ENCODE data around the gene STAT5B.
"Not testable (repeated sequence)": the region's sequence is repeated elsewhere in the genome, so short reads cannot be mapped to it uniquely, and the experiment has no call there.

STAT5B gene

DNA sequence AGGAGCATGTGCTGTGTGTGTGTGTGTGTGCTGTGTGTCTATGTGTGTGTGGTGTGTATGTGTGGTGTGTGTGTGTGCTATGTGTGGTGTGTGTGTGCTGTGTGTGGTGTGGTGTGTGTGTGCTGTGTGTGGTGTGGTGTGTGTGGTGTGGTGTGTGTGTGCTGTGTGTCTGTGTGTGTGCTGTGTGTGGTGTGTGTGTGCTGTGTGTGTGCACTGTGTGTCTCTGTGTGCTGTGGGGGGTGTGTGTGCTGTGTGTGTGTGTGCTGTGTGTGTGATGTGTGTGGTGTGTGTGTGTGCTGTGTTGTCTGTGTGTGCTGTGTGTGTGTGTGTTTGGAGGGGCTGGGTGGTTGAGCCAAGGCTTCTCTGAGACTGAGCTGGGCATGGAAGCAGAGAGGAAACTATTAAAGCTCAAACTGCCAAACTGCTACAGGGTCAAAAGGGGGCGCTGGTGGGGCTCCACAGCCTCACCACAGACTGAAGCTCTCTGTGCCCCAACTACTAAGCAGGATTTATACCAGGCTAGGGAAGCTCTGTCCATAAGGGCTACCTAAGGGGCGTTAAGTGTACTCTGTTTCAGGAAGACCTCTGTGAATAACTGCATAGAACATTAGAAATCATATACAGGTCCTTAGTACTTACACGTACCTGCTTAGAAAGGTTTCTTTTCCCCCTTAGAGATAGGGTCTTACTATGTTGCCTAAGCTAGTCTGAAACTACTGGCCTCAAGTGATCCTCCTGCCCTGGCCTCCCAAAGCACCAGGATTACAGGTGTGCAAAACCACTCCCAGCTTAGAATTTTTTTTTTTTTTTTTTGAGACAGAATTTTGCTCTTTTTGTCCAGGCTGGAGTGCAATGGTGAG lies 54.1 kb downstream of the STAT5B start:
- peaks cover 25 to 62% of the 10 kb centered on the region in 2 donors for H3K36me3 ChIP-seq (ENCODE audit: control insufficient read depth in 1 of 2, insufficient read depth in 2 of 2, low read length in 2 of 2)
- no peak overlapping the region for H3K4me3 ChIP-seq (ENCODE audit: low read depth in 1 of 2, low read length in 2 of 2)
- no peaks in the 10 kb centered on the region for H3K27me3 ChIP-seq (ENCODE audit: low read depth, low read length)
- no peak overlapping the region for H3K27ac ChIP-seq (ENCODE audit: low read length)
- no peaks in the 10 kb centered on the region for H3K4me1 ChIP-seq (ENCODE audit: control insufficient read depth in 1 of 2, insufficient read depth in 2 of 2, low read length in 2 of 2)
- H3K9me3 ChIP-seq (ENCODE audit: control insufficient read depth in 1 of 2, low read length in 2 of 2) = no peaks in the 10 kb centered on the region

DNA sequence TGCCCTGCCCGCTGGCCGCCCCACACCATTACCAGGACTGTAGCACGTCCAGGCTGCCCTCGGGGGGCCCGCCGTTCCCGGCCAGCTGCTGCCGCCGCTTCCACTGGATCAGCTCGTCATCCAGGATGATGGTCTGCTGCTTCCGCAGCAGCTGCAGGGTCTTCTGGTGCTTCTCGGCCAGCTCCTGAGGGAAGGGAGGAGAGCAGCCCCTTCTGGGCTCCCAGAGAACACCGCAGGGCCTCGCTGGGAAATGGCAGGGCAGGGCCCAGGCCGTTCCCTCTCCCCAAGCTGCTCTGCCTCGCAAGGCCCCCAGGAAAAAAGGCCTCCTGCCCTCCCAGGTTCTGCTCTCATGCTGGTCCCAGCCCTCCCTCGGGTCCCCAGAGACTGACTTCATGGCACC lies 56.9 kb downstream of the STAT5B start:
- not testable (repeated sequence) for H3K4me3 ChIP-seq (ENCODE audit: low read depth in 1 of 2, low read length in 2 of 2); H3K27me3 ChIP-seq (ENCODE audit: low read depth, low read length); H3K4me1 ChIP-seq (ENCODE audit: control insufficient read depth in 1 of 2, insufficient read depth in 2 of 2, low read length in 2 of 2); H3K27ac ChIP-seq (ENCODE audit: low read length); H3K9me3 ChIP-seq (ENCODE audit: control insufficient read depth in 1 of 2, low read length in 2 of 2)
- H3K36me3 ChIP-seq (ENCODE audit: control insufficient read depth in 1 of 2, insufficient read depth in 2 of 2, low read length in 2 of 2) = peaks cover 38 to 81% of the 10 kb centered on the region in 2 donors

GRCh38 chr17:42214156-42214555 lies 62.0 kb downstream of the STAT5B start:
- H3K4me3 ChIP-seq (ENCODE audit: low read depth in 1 of 2, low read length in 2 of 2) = no peak overlapping the region
- H3K36me3 ChIP-seq (ENCODE audit: control insufficient read depth in 1 of 2, insufficient read depth in 2 of 2, low read length in 2 of 2) = peaks cover 38 to 83% of the 10 kb centered on the region in 2 donors
- no peaks in the 10 kb centered on the region for H3K27me3 ChIP-seq (ENCODE audit: low read depth, low read length)
- no peaks in the 10 kb centered on the region for H3K9me3 ChIP-seq (ENCODE audit: control insufficient read depth in 1 of 2, low read length in 2 of 2)
- no peaks in the 10 kb centered on the region for H3K4me1 ChIP-seq (ENCODE audit: control insufficient read depth in 1 of 2, insufficient read depth in 2 of 2, low read length in 2 of 2)
- no peak overlapping the region for H3K27ac ChIP-seq (ENCODE audit: low read length)

DNA sequence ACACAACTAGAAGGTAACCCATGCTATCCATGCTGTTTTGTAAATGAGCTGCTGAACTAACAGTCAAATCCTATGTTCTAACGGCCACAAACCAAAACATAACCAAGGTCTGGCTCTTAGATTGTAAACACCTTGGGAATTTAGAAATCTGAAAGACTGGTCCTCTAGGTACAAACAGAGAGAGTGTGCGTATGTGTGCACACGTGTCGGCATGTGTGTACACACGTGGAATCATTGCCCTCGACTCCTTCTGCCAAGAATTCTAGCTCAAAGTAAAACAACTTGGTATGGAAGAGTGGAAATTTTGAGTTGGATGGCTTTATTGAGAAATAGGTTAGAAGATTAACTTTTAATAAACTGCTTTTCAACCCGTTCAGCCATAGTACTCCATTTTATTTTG lies 63.8 kb downstream of the STAT5B start:
- Histone ChIP-seq H3K4me1 (ENCODE audit: control insufficient read depth in 1 of 2, insufficient read depth in 2 of 2, low read length in 2 of 2) (no peaks in the 10 kb centered on the region), H3K27me3 (ENCODE audit: low read depth, low read length) (no peaks in the 10 kb centered on the region), H3K27ac (ENCODE audit: low read length) (no peak overlapping the region), H3K9me3 (ENCODE audit: control insufficient read depth in 1 of 2, low read length in 2 of 2) (no peaks in the 10 kb centered on the region), H3K36me3 (ENCODE audit: control insufficient read depth in 1 of 2, insufficient read depth in 2 of 2, low read length in 2 of 2) (peaks cover 41 to 83% of the 10 kb centered on the region in 2 donors), H3K4me3 (ENCODE audit: low read depth in 1 of 2, low read length in 2 of 2) (no peak overlapping the region)

DNA sequence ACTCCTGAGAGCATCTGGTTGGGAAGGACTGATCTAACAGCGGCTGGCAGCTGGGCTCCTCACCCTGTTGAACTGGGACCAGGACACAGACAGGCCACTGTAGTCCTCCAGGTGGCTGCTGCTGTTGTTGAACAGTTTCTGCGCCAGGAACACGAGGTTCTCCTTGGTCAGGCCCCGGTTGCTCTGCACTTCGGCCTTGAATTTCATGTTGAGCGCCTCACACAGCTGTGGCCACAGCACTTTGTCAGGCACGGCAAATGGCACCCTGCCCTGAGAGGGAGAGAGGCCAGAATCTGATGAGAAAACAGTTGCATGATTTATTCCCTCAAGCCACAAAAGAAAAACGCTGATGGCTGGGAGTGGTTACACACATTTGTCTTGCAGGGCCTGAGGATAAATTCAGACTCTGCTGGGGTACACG lies 64.3 kb downstream of the STAT5B start:
- H3K36me3 ChIP-seq (ENCODE audit: control insufficient read depth in 1 of 2, insufficient read depth in 2 of 2, low read length in 2 of 2) = peaks cover 40 to 82% of the 10 kb centered on the region in 2 donors
- H3K9me3 ChIP-seq (ENCODE audit: control insufficient read depth in 1 of 2, low read length in 2 of 2); H3K4me1 ChIP-seq (ENCODE audit: control insufficient read depth in 1 of 2, insufficient read depth in 2 of 2, low read length in 2 of 2); H3K4me3 ChIP-seq (ENCODE audit: low read depth in 1 of 2, low read length in 2 of 2); H3K27ac ChIP-seq (ENCODE audit: low read length); H3K27me3 ChIP-seq (ENCODE audit: low read depth, low read length): not testable (repeated sequence)

DNA sequence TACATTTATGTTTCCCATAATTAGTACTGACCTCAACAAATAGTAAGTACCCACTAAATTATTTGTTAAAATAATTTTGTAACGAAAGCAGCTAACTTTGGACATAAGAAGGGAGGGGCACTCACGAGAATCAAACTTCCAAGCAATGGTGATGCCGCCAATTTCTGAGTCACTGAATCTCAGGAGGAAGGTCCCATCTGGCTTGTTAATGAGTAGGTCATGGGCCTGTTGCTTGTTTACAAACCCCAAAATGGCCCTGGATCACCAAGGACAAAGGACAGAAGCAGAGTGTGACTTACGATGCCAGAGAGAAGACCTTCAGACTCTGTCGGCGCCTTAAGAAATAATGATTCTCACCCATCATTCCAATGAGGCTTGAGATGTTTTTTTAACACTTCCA lies 66.1 kb downstream of the STAT5B start:
- H3K9me3 ChIP-seq (ENCODE audit: control insufficient read depth in 1 of 2, low read length in 2 of 2) = no peaks in the 10 kb centered on the region
- H3K27me3 ChIP-seq (ENCODE audit: low read depth, low read length) = no peaks in the 10 kb centered on the region
- no peaks in the 10 kb centered on the region for H3K4me1 ChIP-seq (ENCODE audit: control insufficient read depth in 1 of 2, insufficient read depth in 2 of 2, low read length in 2 of 2)
- peaks cover 32 to 81% of the 10 kb centered on the region in 2 donors for H3K36me3 ChIP-seq (ENCODE audit: control insufficient read depth in 1 of 2, insufficient read depth in 2 of 2, low read length in 2 of 2)
- no peak overlapping the region for H3K4me3 ChIP-seq (ENCODE audit: low read depth in 1 of 2, low read length in 2 of 2)
- no peak overlapping the region for H3K27ac ChIP-seq (ENCODE audit: low read length)

GRCh38 chr17:42206153-42206612 lies 70.0 kb downstream of the STAT5B start:
- H3K27ac ChIP-seq (ENCODE audit: low read length); H3K9me3 ChIP-seq (ENCODE audit: control insufficient read depth in 1 of 2, low read length in 2 of 2); H3K4me3 ChIP-seq (ENCODE audit: low read depth in 1 of 2, low read length in 2 of 2); H3K4me1 ChIP-seq (ENCODE audit: control insufficient read depth in 1 of 2, insufficient read depth in 2 of 2, low read length in 2 of 2); H3K27me3 ChIP-seq (ENCODE audit: low read depth, low read length): not testable (repeated sequence)
- H3K36me3 ChIP-seq (ENCODE audit: control insufficient read depth in 1 of 2, insufficient read depth in 2 of 2, low read length in 2 of 2) = peaks cover 28 to 87% of the 10 kb centered on the region in 2 donors

DNA sequence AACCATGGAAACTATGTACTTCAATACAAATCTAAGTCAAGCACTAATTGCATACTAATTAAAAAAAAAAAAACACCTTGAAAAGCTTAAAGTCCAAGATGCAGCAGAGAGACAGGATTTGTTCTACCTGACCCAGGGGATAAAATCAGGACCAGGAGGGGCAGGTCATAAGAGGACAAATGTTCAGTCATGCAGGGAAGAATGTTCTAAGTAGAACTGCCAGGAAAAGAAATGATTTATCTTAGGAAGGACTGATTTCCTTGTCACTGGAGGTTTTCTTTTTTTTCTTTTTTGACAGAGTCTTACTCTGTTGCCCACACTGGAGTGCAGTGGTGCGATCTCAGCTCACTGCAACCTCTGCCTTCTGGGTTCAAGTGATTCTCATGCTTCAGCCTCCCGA lies 72.8 kb downstream of the STAT5B start:
- Histone ChIP-seq H3K4me3 (ENCODE audit: low read depth in 1 of 2, low read length in 2 of 2) (no peak overlapping the region), H3K36me3 (ENCODE audit: control insufficient read depth in 1 of 2, insufficient read depth in 2 of 2, low read length in 2 of 2) (peaks cover 22 to 74% of the 10 kb centered on the region in 2 donors), H3K27me3 (ENCODE audit: low read depth, low read length) (no peaks in the 10 kb centered on the region), H3K9me3 (ENCODE audit: control insufficient read depth in 1 of 2, low read length in 2 of 2) (no peaks in the 10 kb centered on the region), H3K4me1 (ENCODE audit: control insufficient read depth in 1 of 2, insufficient read depth in 2 of 2, low read length in 2 of 2) (no peaks in the 10 kb centered on the region), H3K27ac (ENCODE audit: low read length) (no peak overlapping the region)

DNA sequence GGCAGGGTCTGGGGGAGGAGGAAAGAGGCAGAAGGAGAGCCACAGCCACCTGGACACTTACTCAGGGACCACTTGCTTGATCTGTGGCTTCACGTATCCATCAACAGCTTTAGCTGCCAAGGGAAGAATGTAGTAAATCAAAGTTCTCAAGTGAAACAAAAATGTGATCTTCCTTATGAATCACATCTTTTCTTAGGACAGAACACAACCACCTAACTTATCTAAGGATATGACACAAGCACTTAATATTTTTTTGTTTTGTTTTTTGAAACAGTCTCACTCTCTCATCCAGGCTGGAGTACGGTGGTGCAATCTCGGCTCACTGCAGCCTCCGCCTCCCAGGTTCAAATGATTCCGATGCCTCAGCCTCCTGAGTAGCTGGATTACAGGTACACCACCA lies 73.5 kb downstream of the STAT5B start:
- H3K4me3 ChIP-seq (ENCODE audit: low read depth in 1 of 2, low read length in 2 of 2) = no peak overlapping the region
- no peaks in the 10 kb centered on the region for H3K4me1 ChIP-seq (ENCODE audit: control insufficient read depth in 1 of 2, insufficient read depth in 2 of 2, low read length in 2 of 2)
- no peaks in the 10 kb centered on the region for H3K27me3 ChIP-seq (ENCODE audit: low read depth, low read length)
- peaks cover 20 to 72% of the 10 kb centered on the region in 2 donors for H3K36me3 ChIP-seq (ENCODE audit: control insufficient read depth in 1 of 2, insufficient read depth in 2 of 2, low read length in 2 of 2)
- no peaks in the 10 kb centered on the region for H3K9me3 ChIP-seq (ENCODE audit: control insufficient read depth in 1 of 2, low read length in 2 of 2)
- no peak overlapping the region for H3K27ac ChIP-seq (ENCODE audit: low read length)

DNA sequence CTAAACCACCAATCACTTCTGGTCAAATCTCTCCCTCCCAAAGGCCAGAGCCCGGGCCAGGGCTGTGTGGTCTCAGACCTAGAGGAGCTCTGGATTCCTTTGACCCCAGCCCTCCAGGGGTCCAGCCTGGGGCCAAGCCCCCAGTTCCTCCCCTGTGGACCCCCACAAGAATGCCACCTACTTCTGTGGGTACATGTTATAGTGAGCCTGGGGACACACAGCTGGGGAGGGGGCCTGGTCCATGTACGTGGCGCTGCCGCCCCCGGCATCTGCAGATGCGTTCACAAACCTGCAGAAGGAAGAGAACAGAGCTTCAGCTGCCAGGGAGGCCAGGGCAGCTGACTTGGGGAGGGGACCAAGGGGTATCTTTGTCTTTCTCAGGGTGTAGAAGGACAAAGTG lies 74.0 kb downstream of the STAT5B start:
- H3K4me3 ChIP-seq (ENCODE audit: low read depth in 1 of 2, low read length in 2 of 2) = no peak overlapping the region
- no peak overlapping the region for H3K27ac ChIP-seq (ENCODE audit: low read length)
- no peaks in the 10 kb centered on the region for H3K4me1 ChIP-seq (ENCODE audit: control insufficient read depth in 1 of 2, insufficient read depth in 2 of 2, low read length in 2 of 2)
- H3K9me3 ChIP-seq (ENCODE audit: control insufficient read depth in 1 of 2, low read length in 2 of 2) = no peaks in the 10 kb centered on the region
- H3K27me3 ChIP-seq (ENCODE audit: low read depth, low read length) = no peaks in the 10 kb centered on the region
- H3K36me3 ChIP-seq (ENCODE audit: control insufficient read depth in 1 of 2, insufficient read depth in 2 of 2, low read length in 2 of 2) = peaks cover 15 to 67% of the 10 kb centered on the region in 2 donors

GRCh38 chr17:42201458-42201772 lies 74.8 kb downstream of the STAT5B start:
- Histone ChIP-seq H3K9me3 (ENCODE audit: control insufficient read depth in 1 of 2, low read length in 2 of 2) (no peaks in the 10 kb centered on the region), H3K27me3 (ENCODE audit: low read depth, low read length) (no peaks in the 10 kb centered on the region), H3K4me3 (ENCODE audit: low read depth in 1 of 2, low read length in 2 of 2) (no peak overlapping the region), H3K36me3 (ENCODE audit: control insufficient read depth in 1 of 2, insufficient read depth in 2 of 2, low read length in 2 of 2) (peaks cover 14 to 65% of the 10 kb centered on the region in 2 donors), H3K4me1 (ENCODE audit: control insufficient read depth in 1 of 2, insufficient read depth in 2 of 2, low read length in 2 of 2) (no peaks in the 10 kb centered on the region), H3K27ac (ENCODE audit: low read length) (peak overlapping the region; percentile 14)
